ENCODE data around the gene DNAJC4.

DNA sequence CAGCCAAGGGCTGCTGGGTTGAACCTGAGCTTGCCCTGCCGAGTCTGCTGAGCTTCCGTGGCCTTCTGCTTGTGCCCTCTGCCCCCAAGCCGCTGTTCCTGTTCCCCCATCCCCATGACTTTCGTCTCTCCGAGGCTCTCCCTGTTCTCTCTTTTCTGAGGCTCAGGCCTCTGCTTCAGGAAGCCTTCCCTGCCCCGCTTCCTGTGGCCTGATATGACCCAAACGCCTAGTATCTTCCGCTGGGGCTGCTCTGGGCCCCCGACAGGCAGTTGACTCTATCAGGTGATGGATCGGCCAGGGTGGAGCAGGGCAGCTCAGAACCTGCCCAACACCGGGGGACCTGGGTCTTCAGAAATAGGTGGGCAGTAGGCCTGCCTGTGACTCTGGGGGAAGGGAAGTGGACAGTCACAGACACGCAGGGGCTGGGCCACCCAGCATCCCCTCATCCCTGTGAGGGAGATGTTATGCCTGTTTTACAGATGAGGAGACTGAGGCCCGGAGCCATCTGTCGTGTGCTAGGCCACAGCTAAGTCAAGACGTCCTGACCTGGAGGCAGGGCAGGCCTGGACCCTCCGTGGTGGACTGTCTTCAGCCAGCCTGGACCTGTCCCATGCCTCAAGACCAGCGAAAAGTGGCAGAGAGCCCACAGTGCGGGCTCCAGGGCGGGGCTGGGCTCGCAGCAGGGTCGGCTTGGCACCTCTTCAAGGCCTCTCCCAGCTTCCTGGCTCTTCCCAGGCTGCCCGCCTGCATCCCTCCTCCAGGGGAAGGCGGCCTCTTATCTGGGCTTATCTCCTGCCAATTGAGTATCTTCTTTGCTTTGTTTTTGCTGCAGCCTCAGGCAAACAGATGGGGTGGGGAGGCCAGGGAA lies 37.9 kb downstream of the DNAJC4 start:
- TF ChIP-seq, protein P1, sequence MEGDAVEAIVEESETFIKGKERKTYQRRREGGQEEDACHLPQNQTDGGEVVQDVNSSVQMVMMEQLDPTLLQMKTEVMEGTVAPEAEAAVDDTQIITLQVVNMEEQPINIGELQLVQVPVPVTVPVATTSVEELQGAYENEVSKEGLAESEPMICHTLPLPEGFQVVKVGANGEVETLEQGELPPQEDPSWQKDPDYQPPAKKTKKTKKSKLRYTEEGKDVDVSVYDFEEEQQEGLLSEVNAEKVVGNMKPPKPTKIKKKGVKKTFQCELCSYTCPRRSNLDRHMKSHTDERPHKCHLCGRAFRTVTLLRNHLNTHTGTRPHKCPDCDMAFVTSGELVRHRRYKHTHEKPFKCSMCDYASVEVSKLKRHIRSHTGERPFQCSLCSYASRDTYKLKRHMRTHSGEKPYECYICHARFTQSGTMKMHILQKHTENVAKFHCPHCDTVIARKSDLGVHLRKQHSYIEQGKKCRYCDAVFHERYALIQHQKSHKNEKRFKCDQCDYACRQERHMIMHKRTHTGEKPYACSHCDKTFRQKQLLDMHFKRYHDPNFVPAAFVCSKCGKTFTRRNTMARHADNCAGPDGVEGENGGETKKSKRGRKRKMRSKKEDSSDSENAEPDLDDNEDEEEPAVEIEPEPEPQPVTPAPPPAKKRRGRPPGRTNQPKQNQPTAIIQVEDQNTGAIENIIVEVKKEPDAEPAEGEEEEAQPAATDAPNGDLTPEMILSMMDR (IDR thresholded peaks at IDR 0.05), result no peak
- TF ChIP-seq POLR2A (IDR thresholded peaks at IDR 0.05), result no peak
